Motor neuron (in vitro differentiated cells): Measurements from ENCODE around the gene GOLGA6L22. TPM values are rescaled to one million over a fixed set of nuclear protein-coding genes. Genes with fewer than 3 reads are reported as not detected.
A peak's percentile ranks its signal among the peaks of the same experiment; 100 is the strongest.
"Not testable (repeated sequence)": the region's sequence is repeated elsewhere in the genome, so short reads cannot be mapped to it uniquely, and the experiment has no call there.

ENCODE experiments used
- ATAC-seq, 8 experiments: fragments of 200-7000 bp; cut with Tn5 transposase; replicated peaks in 6 of 8; 2 replicates each; pipeline ENCODE4 v1.8.0; 2021; ENCODE audit warnings: mild to moderate bottlenecking in 8 of 8, moderate library complexity in 8 of 8
- H3K27ac ChIP-seq, 2 donors: fragments of 250-450 bp; sonication (Bioruptor Pico); 2 replicates each; pipeline ENCODE4 v1.9.0; 2021; ENCODE audit warnings: antibody characterized with exemption in 2 of 2, mild to moderate bottlenecking in 2 of 2, moderate library complexity in 1 of 2
- H3K4me1 ChIP-seq, 2 donors: fragments of 250-450 bp; sonication (Bioruptor Pico); replicated peaks in 1 of 2; 2 replicates each; pipeline ENCODE4 v1.6.1; 2021; ENCODE audit warnings: antibody characterized with exemption in 2 of 2, mild to moderate bottlenecking in 2 of 2, moderate library complexity in 1 of 2
- H3K4me3 ChIP-seq, 5 donors: fragments of 250-450 bp; sonication (Bioruptor Pico); 2 replicates each; pipeline ENCODE4 v1.9.0; 2021; ENCODE audit warnings: antibody characterized with exemption in 5 of 5, mild to moderate bottlenecking in 5 of 5, moderate library complexity in 4 of 5
- WGBS, 10 experiments: fragments of 450-650 bp; shearing (Covaris generic); methylation state at CpG; one replicate each; pipeline ENCODE4 v1.0.0; 2022; 5-methylcytosine and 5-hydroxymethylcytosine counted together
- in situ Hi-C, 9 experiments: fragments of 400-800 bp; cut with MboI; loops; one replicate each; pipeline ENCODE4 v1.15.0; 2021; ENCODE audit warnings: low sequenced_read_pairs in 9 of 9, low pct_unique_long_range_greater_than_20kb in 2 of 9; ENCODE audit not compliant: unreplicated experiment in 9 of 9
- total RNA-seq, 8 experiments: library from RNA; unstranded; fragments of 300-600 nt; gene quantifications; 2 replicates each; pipeline versions ENCODE4 v1.2.3 to v1.2.4, GENCODE V29; 2022

Gene GOLGA6L22, protein sequence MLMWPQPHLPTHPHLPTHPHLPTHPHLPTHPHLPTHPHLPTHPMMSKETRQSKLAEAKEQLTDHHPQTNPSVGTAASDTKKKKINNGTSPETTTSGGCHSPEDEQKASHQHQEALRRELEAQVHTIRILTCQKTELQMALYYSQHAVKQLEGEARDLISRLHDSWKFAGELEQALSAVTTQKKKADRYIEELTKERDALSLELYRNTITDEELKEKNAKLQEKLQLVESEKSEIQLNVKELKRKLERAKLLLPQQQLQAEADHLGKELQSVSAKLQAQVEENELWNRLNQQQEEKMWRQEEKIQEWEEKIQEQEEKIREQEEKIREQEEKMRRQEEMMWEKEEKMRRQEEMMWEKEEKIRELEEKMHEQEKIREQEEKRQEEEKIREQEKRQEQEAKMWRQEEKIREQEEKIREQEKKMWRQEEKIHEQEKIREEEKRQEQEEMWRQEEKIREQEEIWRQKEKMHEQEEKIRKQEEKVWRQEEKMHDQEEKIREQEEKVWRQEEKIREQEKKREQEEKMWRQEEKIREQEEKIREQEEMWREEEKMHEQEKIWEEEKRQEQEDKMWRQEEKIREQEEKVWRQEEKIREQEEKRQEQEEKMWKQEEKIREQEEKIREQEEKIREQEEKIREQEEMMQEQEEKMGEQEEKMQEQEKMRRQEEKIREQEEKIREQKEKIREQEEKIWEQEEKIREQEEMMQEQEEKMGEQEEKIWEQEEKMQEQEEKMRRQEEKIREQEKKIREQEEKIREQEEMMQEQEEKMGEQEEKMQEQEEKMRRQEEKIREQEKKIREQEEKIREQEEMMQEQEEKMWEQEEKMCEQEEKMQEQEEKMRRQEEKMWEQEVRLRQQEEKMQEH
- 1 to 10 TPM in 2 of 8 experiments, under 1 TPM in 5, not detected in 1; 0.05 to 1.4 (median 0.38) TPM for total RNA-seq

GRCh38 chr15:22458603-22459002, at the start of gene GOLGA6L22:
GOLGA6L22 (plus strand) TSS chr15:22458903; CDS start chr15:22458994, 91 bp downstream.
- H3K27ac ChIP-seq, ATAC-seq, in situ Hi-C loops, H3K4me3 ChIP-seq, H3K4me1 ChIP-seq: not testable (repeated sequence)
- no CpG with 5 or more reads among the region's 7 CpGs for WGBS, 10 experiments

- ATAC-seq, result peak in 1 of 8 experiments; percentile 51
- H3K4me3 ChIP-seq, in situ Hi-C loops, H3K27ac ChIP-seq, H3K4me1 ChIP-seq: not testable (repeated sequence)
- no CpG with 5 or more reads among the region's 19 CpGs for WGBS, 10 experiments
These were observed 41.4 kb upstream of the GOLGA6L22 start for GRCh38 chr15:22417288-22417687.

- H3K4me3 ChIP-seq, in situ Hi-C loops, H3K27ac ChIP-seq, H3K4me1 ChIP-seq, ATAC-seq: not testable (repeated sequence)
- WGBS, 10 experiments, result no CpG with 5 or more reads among the region's 22 CpGs
These were observed 40.9 kb upstream of the GOLGA6L22 start for GRCh38 chr15:22417795-22418194.

DNA sequence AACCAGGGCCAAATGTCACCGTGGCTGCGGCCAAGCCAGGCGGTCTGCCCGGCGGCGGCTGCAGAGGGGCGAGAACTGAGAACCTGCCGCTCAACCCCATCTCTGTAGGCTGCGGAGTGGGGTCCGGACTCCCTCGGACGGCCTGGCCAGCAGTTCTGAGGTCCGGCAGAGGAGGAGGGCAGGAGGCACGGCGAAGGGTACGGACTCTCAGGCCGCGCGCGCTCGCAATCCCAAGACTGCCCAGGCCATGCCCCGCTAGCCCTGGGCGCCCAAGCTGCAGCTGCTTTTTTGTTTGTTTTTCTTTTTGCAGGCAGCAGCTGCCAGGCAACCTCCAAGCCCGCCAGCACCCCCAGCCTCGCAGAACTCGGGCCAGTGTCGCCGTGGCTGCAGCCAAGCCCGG, 40.5 kb upstream of the GOLGA6L22 start:
- no CpG with 5 or more reads among the region's 29 CpGs for WGBS, 10 experiments
- H3K4me3 ChIP-seq, H3K27ac ChIP-seq, ATAC-seq, in situ Hi-C loops, H3K4me1 ChIP-seq: not testable (repeated sequence)

DNA sequence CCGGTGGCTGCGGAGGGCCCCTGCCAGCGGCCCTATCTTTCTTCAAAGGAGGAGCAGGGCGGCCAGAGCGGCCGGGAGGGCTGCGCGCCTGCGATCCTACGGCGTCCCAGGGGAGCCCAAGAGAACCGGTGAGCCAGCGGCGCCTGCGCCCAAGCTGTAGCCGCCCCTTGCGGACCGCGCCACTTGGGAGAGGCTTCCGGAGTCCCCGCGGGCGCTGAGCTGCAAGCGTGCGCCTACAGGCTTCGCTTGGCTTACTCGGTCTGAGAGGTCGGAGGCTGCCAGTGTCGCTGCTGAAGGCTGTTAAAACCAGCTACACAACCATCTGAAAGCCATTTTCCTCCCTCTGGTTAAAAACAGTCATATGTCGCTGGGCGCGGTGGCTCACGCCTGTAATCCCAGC, 40.0 kb upstream of the GOLGA6L22 start:
- no CpG with 5 or more reads among the region's 33 CpGs for WGBS, 10 experiments

DNA sequence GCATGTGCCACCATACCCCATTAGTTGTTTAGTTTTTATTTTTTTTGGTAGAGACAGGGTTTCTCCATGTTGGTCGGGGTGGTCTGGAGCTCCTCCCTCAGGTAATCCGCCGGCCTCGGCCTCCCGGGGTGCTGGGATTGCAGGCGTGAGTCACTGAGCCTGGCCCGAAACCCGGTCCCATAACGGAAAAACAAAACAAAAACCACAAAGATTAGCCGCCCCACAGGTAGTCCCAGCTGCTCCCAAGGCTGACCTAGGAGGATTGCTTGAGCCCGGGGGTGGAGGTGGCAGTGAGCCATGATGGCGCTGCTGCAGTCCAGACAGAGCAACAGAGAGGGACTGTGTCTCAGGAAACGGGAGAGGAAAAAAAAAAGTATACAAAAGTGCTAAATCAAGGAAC, 38.4 kb upstream of the GOLGA6L22 start:
- WGBS, 10 experiments, result no CpG with 5 or more reads among the region's 13 CpGs
- in situ Hi-C loops, H3K4me1 ChIP-seq, H3K4me3 ChIP-seq, ATAC-seq, H3K27ac ChIP-seq: not testable (repeated sequence)

More for the DNA sequence above, 40.0 kb upstream of the GOLGA6L22 start:
- in situ Hi-C loops, H3K4me1 ChIP-seq, H3K27ac ChIP-seq, H3K4me3 ChIP-seq, ATAC-seq: not testable (repeated sequence)

- in situ Hi-C loops, H3K27ac ChIP-seq, H3K4me1 ChIP-seq, H3K4me3 ChIP-seq, ATAC-seq: not testable (repeated sequence)
- WGBS, 10 experiments, result no CpG with 5 or more reads among the region's 11 CpGs
These were observed 29.3 kb upstream of the GOLGA6L22 start for GRCh38 chr15:22429426-22429825.

- H3K27ac ChIP-seq, ATAC-seq, in situ Hi-C loops, H3K4me3 ChIP-seq, H3K4me1 ChIP-seq: not testable (repeated sequence)
- no CpG with 5 or more reads among the region's 8 CpGs for WGBS, 10 experiments
These were observed 27.0 kb upstream of the GOLGA6L22 start for GRCh38 chr15:22431687-22432086.

GRCh38 chr15:22494490-22495113, 35.9 kb downstream of the GOLGA6L22 start:
- whole genome bisulfite sequencing, 10 experiments, result no CpG with 5 or more reads among the region's 86 CpGs
- peak in 3 of 8 experiments; percentile 49 to 55 (median 50) for ATAC-seq
- H3K27ac ChIP-seq, H3K4me1 ChIP-seq, in situ Hi-C loops: not testable (repeated sequence)
- H3K4me3 ChIP-seq, result peak overlapping the region in 4 of 5 donors; percentile 21 to 26 (median 25)

DNA sequence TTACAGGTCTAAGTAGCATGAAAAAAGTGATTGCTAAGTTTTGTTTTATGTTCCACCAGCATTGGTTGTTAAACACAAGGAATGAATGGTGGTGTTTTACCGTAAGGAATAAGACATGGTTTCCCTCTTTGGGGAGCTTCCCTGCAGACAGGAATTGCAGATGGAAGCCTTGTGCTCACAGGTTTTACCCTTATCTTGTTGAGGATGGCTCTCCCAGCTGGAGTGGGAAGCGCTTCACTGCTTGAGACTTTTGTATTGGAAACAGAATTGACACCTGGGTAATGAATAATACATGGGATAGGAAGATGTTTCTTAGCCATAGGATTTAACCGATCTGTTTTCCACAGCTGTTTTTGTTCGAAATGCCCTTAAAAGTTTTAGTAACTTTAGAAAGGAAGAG, 38.5 kb downstream of the GOLGA6L22 start:
- H3K4me1 ChIP-seq, ATAC-seq, H3K27ac ChIP-seq, H3K4me3 ChIP-seq, in situ Hi-C loops: not testable (repeated sequence)
- no CpG with 5 or more reads among the region's 4 CpGs for WGBS, 10 experiments

- H3K4me3 ChIP-seq, ATAC-seq, in situ Hi-C loops, H3K27ac ChIP-seq, H3K4me1 ChIP-seq: not testable (repeated sequence)
- no CpG with 5 or more reads among the region's 5 CpGs for WGBS, 10 experiments
These were observed 39.7 kb downstream of the GOLGA6L22 start for GRCh38 chr15:22498220-22498925.

DNA sequence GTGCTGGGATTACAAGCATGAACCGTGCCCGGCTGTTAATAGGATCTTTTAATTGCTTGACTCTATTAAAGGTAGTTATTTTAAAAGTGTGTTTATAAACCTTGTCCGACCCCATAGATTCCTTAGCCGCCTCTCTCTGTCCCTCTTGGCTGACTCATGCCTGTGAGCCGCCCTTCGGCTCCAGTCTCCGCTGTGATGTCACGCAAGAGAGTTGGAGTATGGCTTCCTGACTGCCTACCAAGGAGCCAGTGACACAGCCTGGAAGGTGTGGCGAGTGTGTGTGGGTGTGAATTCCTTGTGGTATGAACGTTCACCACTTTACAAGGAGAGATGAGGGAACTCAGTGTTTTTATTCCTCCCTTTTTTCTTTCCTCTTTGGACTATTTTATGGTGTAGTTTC, 43.6 kb downstream of the GOLGA6L22 start:
- H3K4me3 ChIP-seq, ATAC-seq, H3K4me1 ChIP-seq, H3K27ac ChIP-seq, in situ Hi-C loops: not testable (repeated sequence)
- no CpG with 5 or more reads among the region's 10 CpGs for WGBS, 10 experiments

GRCh38 chr15:22506959-22507358, 48.3 kb downstream of the GOLGA6L22 start:
- H3K4me1 ChIP-seq, in situ Hi-C loops, ATAC-seq, H3K4me3 ChIP-seq, H3K27ac ChIP-seq: not testable (repeated sequence)
- WGBS, 10 experiments, result no CpG with 5 or more reads among the region's 9 CpGs
